ENCODE measurements around the gene MYOF. TPM values are rescaled to one million over a fixed set of nuclear protein-coding genes. Genes with fewer than 3 reads are reported as not detected.

The MYOF gene
- total and polyA plus RNA-seq, 2 of the 8 experiments (the other 6 are each of a cell fraction or from before 2014, with no cell fraction given): 0.98 to 2.3 TPM

GRCh38 chr10:93280699-93281366, 201.3 kb downstream of the MYOF start:
- no peaks in the 10 kb centered on the region for H4K20me1 ChIP-seq (replicated peaks in 1 of 2; ENCODE audit: control insufficient read depth in 1 of 2, insufficient read depth in 2 of 2, low read length in 2 of 2)
- H3K9me3 ChIP-seq (ENCODE audit: insufficient read depth in 2 of 2, low read depth in 1 of 2, low read length in 1 of 2): no peaks in the 10 kb centered on the region
- FAIRE-seq (peak; percentile 98), DNase-seq (ENCODE audit: low read depth in 1 of 2, low spot score in 2 of 2) (peak; percentile 68 to 94)
- no peaks in the 10 kb centered on the region for H3K23me2 ChIP-seq (ENCODE audit: low read depth, low read length)
- H3K56ac ChIP-seq (replicated peaks; ENCODE audit: insufficient read length, low read depth, low read length): peak overlapping the region; percentile 56
- H2BK120ac ChIP-seq (replicated peaks; ENCODE audit: low read depth, low read length): peak overlapping the region; percentile 100
- H2BK5ac ChIP-seq (ENCODE audit: low read depth, low read length): peak overlapping the region; percentile 100
- peak overlapping the region in 2 of 4 experiments; percentile 2 to 32; a peak in 2 of 7 replicates for H3K9ac ChIP-seq (replicated peaks in 1 of 4; ENCODE audit: extremely low read depth in 1 of 4, low read depth in 3 of 4, low read length in 3 of 4)
- H3K4me3 ChIP-seq (ENCODE audit: extremely low read depth in 1 of 4, insufficient read depth in 2 of 4, low read depth in 3 of 4, low read length in 4 of 4): peak overlapping the region in 1 of 4 experiments; percentile 39; a peak in 2 of 8 replicates
- peak overlapping the region; percentile 75; the same call in 1 of the 2 replicates for H4K8ac ChIP-seq (ENCODE audit: extremely low read depth, insufficient read depth, low read length)
- H3K36me3 ChIP-seq (ENCODE audit: control insufficient read depth in 2 of 4, insufficient read depth in 4 of 4, low read length in 3 of 4): 0 out of 8 replicates have a peak, but pooled peaks cover 0 to 5% (median 0%) of the 10 kb centered on the region in 4 experiments
- no peak overlapping the region for H2AFZ ChIP-seq (ENCODE audit: low read length)
- no peak overlapping the region for H3K14ac ChIP-seq (ENCODE audit: insufficient read length)
- H4K5ac ChIP-seq (ENCODE audit: insufficient read length, low read depth, low read length): peak overlapping the region; percentile 93
- 1% methylated on average over 8 of the region's 8 CpGs; no CpG with 5 or more reads in 1 of the 2 experiments for WGBS, 2 experiments (ENCODE audit: extremely low coverage in 1 of 2, insufficient coverage in 1 of 2, insufficient read length in 1 of 2, insufficient replicate concordance in 2 of 2, low coverage in 1 of 2, low lambda C conversion rate in 2 of 2, missing lambda C conversion rate in 1 of 2)
- ChIA-PET CTCF (ENCODE audit: partially characterized antibody) (interaction anchor here (0.6 to 2.2 kb wide), 10 partner anchors 9 to 206 kb away, joined by 3 to 11 read pairs (median 4); no protein-coding TSS in a partner anchor), POLR2A (ENCODE audit: partially characterized antibody) (interaction anchor here (0.9 to 3.8 kb wide), 7 partner anchors 9 to 62 kb away, joined by 3 to 43 read pairs (median 7); no protein-coding TSS in a partner anchor)
- no peaks in the 10 kb centered on the region for H3K79me2 ChIP-seq (ENCODE audit: control insufficient read depth in 1 of 2, insufficient read depth in 2 of 2, low read length in 2 of 2)
- peak overlapping the region; percentile 100 for H3K4ac ChIP-seq (replicated peaks; ENCODE audit: insufficient read length, low read depth, low read length)
- H3K4me2 ChIP-seq (ENCODE audit: insufficient read depth in 1 of 2, low read depth in 2 of 2, low read length in 2 of 2): peak overlapping the region; percentile 50 to 66
- peaks cover 7 to 20% (median 15%) of the 10 kb centered on the region in 4 experiments for H3K4me1 ChIP-seq (replicated peaks in 1 of 4; ENCODE audit: control insufficient read depth in 3 of 4, insufficient read depth in 4 of 4, low read length in 3 of 4)
- H3K27ac ChIP-seq (ENCODE audit: low read depth, low read length): peak overlapping the region; percentile 77
- peak overlapping the region; percentile 95 for H3K18ac ChIP-seq (ENCODE audit: extremely low read depth, low read length)
- H3K79me1 ChIP-seq (ENCODE audit: low read depth, low read length): no peaks in the 10 kb centered on the region
- H2AK5ac ChIP-seq (ENCODE audit: low read depth, low read length): peak overlapping the region; percentile 96
- no peaks in the 10 kb centered on the region for H3K27me3 ChIP-seq (replicated peaks in 1 of 4; ENCODE audit: control insufficient read depth in 3 of 4, extremely low read depth in 1 of 4, insufficient read depth in 3 of 4, low read length in 3 of 4)
- H3K23ac ChIP-seq (ENCODE audit: insufficient read length): no peak overlapping the region
- peak overlapping the region; percentile 99 for H4K91ac ChIP-seq (replicated peaks; ENCODE audit: insufficient read length, low read length)
- peak overlapping the region; percentile 98 for H2BK12ac ChIP-seq (ENCODE audit: low read depth, low read length)
- no peak overlapping the region for H2BK15ac ChIP-seq (ENCODE audit: low read length)
- no peak overlapping the region; the same call in 1 of the 2 replicates for H2BK20ac ChIP-seq (ENCODE audit: low read length)
- 0 out of 4 replicates have a peak, but pooled peaks of 1 of the 2 experiments have one; percentile 14 for TF ChIP-seq SIN3A (conservative IDR thresholded peaks at IDR 0.05 in 1 of 2, IDR thresholded peaks at IDR 0.05 in 1 of 2; ENCODE audit: low read depth in 1 of 2, low read length in 2 of 2)
- TF ChIP-seq EGR1 (IDR thresholded peaks at IDR 0.05; ENCODE audit: borderline replicate concordance, low read depth, low read length): no peak
- TF ChIP-seq POLR2A (IDR thresholded peaks at IDR 0.05; ENCODE audit: control extremely low read depth in 1 of 2, low read depth in 2 of 2, low read length in 2 of 2): peak in 1 of 2 experiments; percentile 42; a peak in 1 of 3 replicates
- TF ChIP-seq POU5F1 (IDR thresholded peaks at IDR 0.05; ENCODE audit: low read depth, low read length): 0 out of 2 replicates have a peak, but pooled peaks have one; percentile 53
- peak; percentile 81 for TF ChIP-seq JUND (IDR thresholded peaks at IDR 0.05; ENCODE audit: low read length)
- no peak for TF ChIP-seq CBX5 (IDR thresholded peaks at IDR 0.05; ENCODE audit: low read depth, low read length)
- TF ChIP-seq RAD21 (IDR thresholded peaks at IDR 0.05 in 1 of 2, conservative IDR thresholded peaks at IDR 0.05 in 1 of 2; ENCODE audit: low read depth in 2 of 2, low read length in 2 of 2): peak in 1 of 2 experiments; percentile 6; a peak in 1 of 4 replicates
- TF ChIP-seq TEAD4 (IDR thresholded peaks at IDR 0.05; ENCODE audit: low read depth, low read length): peak; percentile 72
- TF ChIP-seq GABPA (IDR thresholded peaks at IDR 0.05; ENCODE audit: borderline replicate concordance, insufficient read depth, low read length): 0 out of 2 replicates have a peak, but pooled peaks have one; percentile 3
- TF ChIP-seq CREB1 (IDR thresholded peaks at IDR 0.05): 0 out of 2 replicates have a peak, but pooled peaks have one; percentile 44
